ENCODE data around the gene AOX1.

- TF ChIP-seq CTCF (IDR thresholded peaks at IDR 0.05), result no peak
- TF ChIP-seq EZH2 (IDR thresholded peaks at IDR 0.05; ENCODE audit: borderline replicate concordance, insufficient read depth, low read depth, low read length, poor library complexity, severe bottlenecking), result no peak
These were observed 52.1 kb downstream of the AOX1 start for GRCh38 chr2:200637901-200638300.

All from B cell (primary cell).